ENCODE data around the gene ENG. TPM values are rescaled to one million over a fixed set of nuclear protein-coding genes. Genes with fewer than 3 reads are reported as not detected.

ENG gene
- total and polyA plus RNA-seq, 2 donors from 2014 or later: 135 to 158 TPM

GRCh38 chr9:127817881-127818434 is 36.5 kb downstream of the ENG start:
- FAIRE-seq: no peak

GRCh38 chr9:127816728-127817127 is 37.7 kb downstream of the ENG start:
- peaks cover 2 to 41% (median 16%) of the 10 kb centered on the region in 3 donors for H3K36me3 ChIP-seq (ENCODE audit: control insufficient read depth in 2 of 3, insufficient read depth in 3 of 3, low read length in 3 of 3)
- no peaks in the 10 kb centered on the region for H3K4me1 ChIP-seq (ENCODE audit: control insufficient read depth in 2 of 3, insufficient read depth in 2 of 3, low read depth in 1 of 3, low read length in 3 of 3)
- no peaks in the 10 kb centered on the region for H3K9me3 ChIP-seq (ENCODE audit: control insufficient read depth in 2 of 3, insufficient read depth in 1 of 3, low read length in 3 of 3)
- no peak overlapping the region for H3K4me3 ChIP-seq (ENCODE audit: low read length in 3 of 3)
- intact Hi-C loops (cut with DNase I): no loop called here
- H3K27ac ChIP-seq (ENCODE audit: low read depth in 2 of 2, low read length in 2 of 2): no peak overlapping the region
- H3K27me3 ChIP-seq (ENCODE audit: control insufficient read depth, insufficient read depth, low read length): no peaks in the 10 kb centered on the region
- FAIRE-seq: no peak
- no peak overlapping the region for H3K9ac ChIP-seq (ENCODE audit: low read length in 3 of 3)
- peak in 1 of 5 donors; percentile 34 for DNase-seq
- no peak for TF ChIP-seq CTCF (IDR thresholded peaks at IDR 0.05; ENCODE audit: borderline replicate concordance, extremely low read depth, insufficient read depth)

More at GRCh38 chr9:127817881-127818434, 36.5 kb downstream of the ENG start:
- DNase-seq: peak in 2 of 5 donors; percentile 29 to 56
- intact Hi-C loops (cut with DNase I): no loop called here
- Histone ChIP-seq H3K9ac (ENCODE audit: low read length in 3 of 3) (no peak overlapping the region), H3K27me3 (ENCODE audit: control insufficient read depth, insufficient read depth, low read length) (no peaks in the 10 kb centered on the region), H3K4me3 (ENCODE audit: low read length in 3 of 3) (no peak overlapping the region), H3K36me3 (ENCODE audit: control insufficient read depth in 2 of 3, insufficient read depth in 3 of 3, low read length in 3 of 3) (peaks cover 0 to 38% (median 14%) of the 10 kb centered on the region in 3 donors), H3K4me1 (ENCODE audit: control insufficient read depth in 2 of 3, insufficient read depth in 2 of 3, low read depth in 1 of 3, low read length in 3 of 3) (no peaks in the 10 kb centered on the region), H3K27ac (ENCODE audit: low read depth in 2 of 2, low read length in 2 of 2) (no peak overlapping the region), H3K9me3 (ENCODE audit: control insufficient read depth in 2 of 3, insufficient read depth in 1 of 3, low read length in 3 of 3) (no peaks in the 10 kb centered on the region)
- TF ChIP-seq CTCF (IDR thresholded peaks at IDR 0.05; ENCODE audit: borderline replicate concordance, extremely low read depth, insufficient read depth): no peak

- H3K4me3 ChIP-seq (ENCODE audit: low read length in 3 of 3): no peak overlapping the region
- H3K4me1 ChIP-seq (ENCODE audit: control insufficient read depth in 2 of 3, insufficient read depth in 2 of 3, low read depth in 1 of 3, low read length in 3 of 3): no peaks in the 10 kb centered on the region
- H3K36me3 ChIP-seq (ENCODE audit: control insufficient read depth in 2 of 3, insufficient read depth in 3 of 3, low read length in 3 of 3): peaks cover 2 to 41% (median 16%) of the 10 kb centered on the region in 3 donors
- H3K27me3 ChIP-seq (ENCODE audit: control insufficient read depth, insufficient read depth, low read length): no peaks in the 10 kb centered on the region
- no peak overlapping the region for H3K9ac ChIP-seq (ENCODE audit: low read length in 3 of 3)
- no peaks in the 10 kb centered on the region for H3K9me3 ChIP-seq (ENCODE audit: control insufficient read depth in 2 of 3, insufficient read depth in 1 of 3, low read length in 3 of 3)
- FAIRE-seq (no peak), DNase-seq (no peak)
- intact Hi-C loops (cut with DNase I): no loop called here
- no peak for TF ChIP-seq CTCF (IDR thresholded peaks at IDR 0.05; ENCODE audit: borderline replicate concordance, extremely low read depth, insufficient read depth)
- no peak overlapping the region for H3K27ac ChIP-seq (ENCODE audit: low read depth in 2 of 2, low read length in 2 of 2)
Measured at GRCh38 chr9:127816362-127816725, 38.1 kb downstream of the ENG start.
